ENCODE results near the gene LAMTOR3.

LAMTOR3 gene

DNA sequence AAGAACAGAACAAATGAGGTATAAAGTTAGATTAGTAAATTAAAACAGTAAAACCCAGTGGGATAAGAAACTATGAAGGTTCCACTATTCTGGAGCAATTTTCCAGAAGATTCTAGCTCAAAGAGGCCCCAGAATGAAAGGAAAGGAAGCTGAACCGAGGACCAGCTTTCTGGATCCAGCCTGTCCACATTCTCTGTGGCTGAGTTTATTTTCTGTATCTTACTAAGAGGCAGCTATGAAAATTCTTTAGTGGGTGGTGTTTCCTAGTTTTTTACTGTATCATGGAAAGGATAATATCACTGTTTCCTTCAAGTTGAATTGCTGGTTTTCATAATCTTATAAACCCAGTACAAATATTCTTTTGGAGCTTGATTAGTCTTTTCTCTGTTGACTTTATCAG is 65.8 kb downstream of the LAMTOR3 start:
- DNase-seq = no peak

Measured in NCI-H2081 treated with DMSO at 0.1 percent for 48 hours (cell line).